GM18907 (cell line): ENCODE results near the gene TOMM22.
"Not testable (repeated sequence)": the region's sequence is repeated elsewhere in the genome, so short reads cannot be mapped to it uniquely, and the experiment has no call there.

Experiments
- ATAC-seq: cut with Tn5 transposase; IDR thresholded peaks from one replicate; pipeline ENCODE4 v1.9.1; 2021; ENCODE audit warnings: mild to moderate bottlenecking, moderate library complexity; ENCODE audit not compliant: unreplicated experiment

TOMM22 gene

DNA sequence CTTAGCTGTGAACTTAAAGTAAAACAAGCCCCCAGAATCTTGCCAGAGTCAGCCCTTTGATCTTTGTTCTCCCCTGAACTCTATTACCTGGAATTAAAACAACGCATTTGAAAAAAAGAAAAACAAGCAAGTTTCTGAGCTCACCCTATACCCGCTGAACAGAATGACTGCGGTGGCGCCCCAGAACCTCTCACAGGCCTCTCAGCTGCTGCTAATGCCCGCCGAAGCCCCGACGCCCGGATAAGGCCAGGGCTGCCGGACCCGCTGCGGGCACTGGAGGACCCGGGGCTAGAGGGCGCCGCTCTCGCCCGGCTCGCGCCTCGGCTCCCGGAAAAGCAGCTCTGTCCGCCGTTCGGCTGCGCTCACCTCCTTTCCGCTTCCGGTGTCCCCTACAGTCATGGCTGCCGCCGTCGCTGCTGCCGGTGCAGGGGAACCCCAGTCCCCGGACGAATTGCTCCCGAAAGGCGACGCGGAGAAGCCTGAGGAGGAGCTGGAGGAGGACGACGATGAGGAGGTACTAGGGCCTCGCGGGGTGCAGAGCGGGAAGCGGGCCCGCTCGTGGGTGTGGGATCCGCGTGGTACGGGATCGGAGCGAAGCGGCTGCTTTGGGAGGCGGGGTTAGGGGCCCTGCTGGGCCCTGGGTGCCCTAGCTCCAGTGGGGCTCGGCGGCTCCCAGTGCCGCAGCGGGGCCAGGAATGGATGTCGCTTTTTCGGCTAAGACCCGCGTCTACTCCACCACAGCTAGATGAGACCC is at the start of gene TOMM22:
Gene TOMM22 (plus strand): TSS at position 376 of the 754 bp plus-strand sequence. CDS start 22 bp downstream, at position 398.
- peak; percentile 89 for ATAC-seq

- no peak for ATAC-seq
Measured at GRCh38 chr22:38632528-38632927, 49.2 kb upstream of the TOMM22 start.

DNA sequence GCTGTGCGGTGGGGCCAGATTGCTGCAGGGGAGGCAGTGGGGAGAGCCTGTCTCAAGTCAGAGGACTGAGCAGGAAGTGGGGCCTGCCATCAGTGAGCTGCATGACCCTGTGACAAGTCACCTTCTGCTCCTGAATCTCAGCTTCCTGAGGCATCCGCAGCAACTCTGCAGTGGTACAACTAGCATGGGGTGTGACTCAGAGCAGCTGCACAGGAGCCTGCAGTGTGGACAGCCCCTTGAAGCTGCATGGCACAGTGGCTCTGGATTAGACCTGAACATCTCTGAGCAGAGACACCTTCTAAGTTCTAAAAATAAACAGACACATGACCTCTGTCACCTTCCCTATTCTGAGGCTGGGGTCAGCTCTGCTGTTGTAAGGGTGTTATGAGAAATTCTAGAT is 43.5 kb upstream of the TOMM22 start:
- no peak for ATAC-seq

DNA sequence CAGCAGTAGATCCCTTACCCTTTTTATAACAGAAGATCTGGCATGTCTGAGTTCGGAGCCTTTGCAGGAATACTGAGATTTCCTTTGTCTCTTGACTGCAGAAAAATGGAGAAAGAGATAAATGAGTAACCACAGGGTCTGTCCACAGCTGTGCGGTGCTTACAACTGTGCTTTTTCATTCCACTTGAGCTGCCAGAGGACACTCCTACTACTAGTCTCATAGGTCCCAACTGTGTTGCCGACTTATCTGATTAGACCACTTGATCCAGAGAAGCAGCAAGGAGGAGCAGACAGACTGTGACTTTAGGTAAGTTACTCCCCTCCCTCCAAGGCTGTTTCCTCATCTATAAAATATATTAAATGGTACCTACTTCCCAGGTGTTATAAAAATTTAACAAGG is 43.0 kb upstream of the TOMM22 start:
- ATAC-seq, result no peak

- no peak for ATAC-seq
Measured at GRCh38 chr22:38641476-38642040, 40.2 kb upstream of the TOMM22 start.

GRCh38 chr22:38644245-38644644 is 37.5 kb upstream of the TOMM22 start:
- not testable (repeated sequence) for ATAC-seq

DNA sequence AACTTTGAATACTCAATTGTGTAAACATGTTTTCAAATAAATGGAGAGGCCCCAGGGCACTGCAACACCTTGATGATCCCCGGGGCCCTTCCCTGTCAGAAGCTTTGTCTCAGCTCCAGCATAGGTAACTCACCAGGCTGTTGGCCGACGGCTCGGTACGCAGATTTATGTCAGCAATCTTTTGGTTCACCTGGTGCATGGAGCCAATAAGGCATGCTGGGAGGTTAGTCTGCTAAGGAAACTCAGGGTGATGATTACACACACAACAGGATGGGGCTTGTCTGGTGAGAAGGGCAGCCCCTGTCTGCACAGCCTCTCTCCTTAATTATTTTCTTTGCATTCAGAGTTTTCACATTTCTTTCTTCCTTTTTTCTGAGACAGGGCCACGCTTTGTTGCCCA is 36.3 kb upstream of the TOMM22 start:
- no peak for ATAC-seq

DNA sequence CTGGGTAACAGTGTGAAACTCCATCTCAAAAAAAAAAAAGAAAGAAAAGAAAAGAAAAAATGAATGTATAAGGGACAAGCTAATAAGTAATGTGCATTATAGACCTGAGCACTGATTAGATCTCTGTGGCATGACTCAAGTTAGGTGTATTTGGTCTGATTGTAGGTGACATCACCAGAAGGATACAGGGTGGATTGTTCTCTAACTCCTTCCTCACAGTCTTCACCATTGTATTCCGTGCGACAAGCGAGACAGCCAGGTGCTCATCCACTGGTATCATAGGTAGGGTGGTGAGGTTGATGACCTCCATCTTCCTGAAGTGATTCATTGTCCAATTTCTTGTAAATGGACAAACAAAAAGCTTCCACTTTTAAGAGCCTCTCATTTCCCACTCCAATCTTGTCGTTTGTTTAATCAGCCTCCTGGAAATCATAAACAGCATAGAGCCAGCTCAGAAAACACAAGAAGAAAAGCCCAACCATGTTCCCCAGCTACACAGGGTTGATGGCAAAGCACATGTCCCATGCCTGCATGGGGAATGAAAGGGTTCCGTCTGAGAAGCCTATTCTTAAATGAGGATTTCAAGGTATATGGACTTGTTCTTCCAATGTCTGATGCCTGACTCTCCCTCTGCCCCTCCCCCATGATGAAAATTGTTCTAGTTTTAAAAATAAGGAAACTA is 31.8 kb upstream of the TOMM22 start:
- ATAC-seq, result no peak

DNA sequence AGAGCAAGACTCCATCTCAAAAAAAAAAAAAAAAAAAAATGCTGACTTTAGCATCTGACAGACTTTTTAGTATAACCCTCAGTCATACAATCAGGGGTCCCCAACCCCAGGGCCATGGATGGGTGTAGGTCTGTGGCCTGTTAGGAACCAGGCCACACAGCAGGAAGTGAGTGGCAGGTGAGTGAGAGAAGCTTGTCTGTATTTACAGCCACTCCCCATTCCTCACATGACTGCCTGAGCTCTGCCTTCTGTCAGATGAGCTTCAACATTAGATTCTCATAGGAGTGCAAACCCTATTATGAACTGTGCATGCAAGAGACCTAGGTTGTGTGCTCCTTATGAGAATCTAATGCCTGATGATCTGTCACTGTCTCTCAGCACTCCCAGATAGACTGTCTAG is 28.9 kb upstream of the TOMM22 start:
- no peak for ATAC-seq

GRCh38 chr22:38653741-38654140 is 28.0 kb upstream of the TOMM22 start:
- no peak for ATAC-seq

DNA sequence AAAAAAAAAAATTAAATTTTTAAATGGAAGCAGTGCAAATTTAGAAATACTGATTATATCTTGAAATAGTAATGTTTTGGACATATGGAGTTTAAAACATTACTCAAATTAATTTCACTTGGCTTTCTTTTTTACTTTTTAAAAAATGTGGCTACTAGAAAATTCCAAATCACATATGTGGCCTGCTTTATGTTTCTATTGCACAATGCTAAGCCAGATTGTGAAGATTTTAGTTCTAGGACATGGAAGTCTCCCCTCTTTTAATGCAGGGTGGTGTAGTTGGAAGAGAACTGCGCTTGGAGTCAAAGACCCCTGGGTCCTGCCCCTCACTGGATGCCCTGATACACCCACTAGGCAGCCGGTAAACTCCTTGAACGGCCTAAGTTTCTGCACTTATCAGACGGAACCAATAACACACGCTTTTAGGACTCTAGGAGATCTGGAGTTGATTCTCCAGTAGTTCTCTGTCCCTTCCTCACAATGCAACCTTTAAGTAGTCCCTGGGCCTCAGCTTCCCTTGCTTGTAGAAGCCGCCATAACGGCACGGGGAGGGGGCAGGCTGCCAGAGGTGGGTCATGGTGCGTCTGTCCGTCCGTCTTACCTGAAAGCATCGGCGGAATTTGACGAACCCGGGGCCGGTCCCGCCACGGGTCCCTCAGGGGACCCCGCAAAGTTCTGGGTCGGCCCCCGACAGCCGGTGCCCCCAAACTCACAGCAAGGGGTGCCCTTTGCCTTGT is 26.1 kb upstream of the TOMM22 start:
- ATAC-seq, result no peak

GRCh38 chr22:38656256-38657044 is 25.3 kb upstream of the TOMM22 start, which contains the start of the genes CBY1 and FAM227A:
CBY1 (plus strand) TSS chr22:38656638; CDS start chr22:38668055, 11,417 bp downstream.
FAM227A (minus strand) TSS chr22:38656392; CDS start chr22:38650168, 6,224 bp downstream.
- peak; percentile 73 for ATAC-seq

DNA sequence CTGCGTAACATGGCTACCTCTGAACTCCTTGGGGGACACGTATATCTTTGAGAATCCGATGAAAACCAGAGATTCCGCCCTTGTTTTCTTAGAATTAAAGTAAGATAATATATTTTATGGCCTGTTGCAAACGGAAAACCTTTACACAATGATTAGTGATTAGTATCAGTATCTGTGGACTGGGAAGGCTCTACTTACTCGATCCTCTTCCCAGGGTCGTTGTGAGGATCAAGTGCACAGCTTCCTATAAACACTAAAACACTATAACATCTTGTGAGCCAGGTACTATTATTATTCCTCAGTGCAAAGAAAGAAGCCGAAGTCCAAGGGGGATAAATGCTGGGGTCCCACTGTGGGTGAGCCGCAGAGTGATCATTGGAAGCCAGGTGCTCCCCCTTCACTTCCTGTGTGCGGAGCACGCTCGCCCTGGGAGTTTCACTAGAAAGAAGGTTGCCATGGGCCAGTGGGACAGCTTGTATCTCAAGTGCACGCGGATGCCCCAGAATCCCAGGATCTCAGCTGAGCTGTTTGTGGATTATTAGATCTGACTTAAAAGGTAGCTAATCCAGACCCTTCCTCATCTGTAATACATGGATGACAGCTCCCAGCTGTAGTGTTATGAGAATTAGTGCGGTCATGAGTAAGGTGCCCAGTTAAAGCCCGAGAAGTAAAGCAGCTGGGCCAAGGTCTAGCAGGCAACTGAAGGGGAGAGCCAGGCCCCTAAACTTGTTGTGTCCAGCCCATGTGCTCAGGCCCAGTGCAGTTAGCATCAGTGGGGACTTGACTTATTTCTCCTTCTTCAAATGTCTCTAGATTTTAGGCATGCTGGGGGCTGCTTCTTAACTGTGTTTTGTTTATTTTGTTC is 24.5 kb upstream of the TOMM22 start:
- ATAC-seq, result peak; percentile 50

GRCh38 chr22:38674888-38675287 is 6.9 kb upstream of the TOMM22 start:
- ATAC-seq, result no peak

DNA sequence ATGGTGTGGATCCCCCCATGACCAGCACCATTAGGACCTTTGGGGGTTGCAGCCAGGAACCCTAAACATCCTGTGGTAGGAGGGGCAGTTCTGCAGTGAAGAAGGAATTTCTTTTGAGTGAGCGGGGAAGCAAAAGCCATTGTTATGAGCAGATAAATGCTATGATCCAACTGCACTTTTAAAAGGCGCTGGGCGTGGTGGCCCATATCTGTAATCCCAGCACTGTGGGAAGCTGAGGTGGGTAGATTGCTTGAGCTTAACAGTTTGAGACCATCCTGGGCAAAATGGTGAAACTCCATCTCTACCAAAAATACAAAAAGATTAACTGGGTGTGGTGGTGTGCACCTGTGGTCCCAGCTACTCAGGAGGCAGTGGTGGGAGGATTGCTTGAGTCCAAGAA is 5.9 kb upstream of the TOMM22 start:
- ATAC-seq, result no peak

- no peak for ATAC-seq
Measured at GRCh38 chr22:38684895-38685294, 3.1 kb downstream of the TOMM22 start.

DNA sequence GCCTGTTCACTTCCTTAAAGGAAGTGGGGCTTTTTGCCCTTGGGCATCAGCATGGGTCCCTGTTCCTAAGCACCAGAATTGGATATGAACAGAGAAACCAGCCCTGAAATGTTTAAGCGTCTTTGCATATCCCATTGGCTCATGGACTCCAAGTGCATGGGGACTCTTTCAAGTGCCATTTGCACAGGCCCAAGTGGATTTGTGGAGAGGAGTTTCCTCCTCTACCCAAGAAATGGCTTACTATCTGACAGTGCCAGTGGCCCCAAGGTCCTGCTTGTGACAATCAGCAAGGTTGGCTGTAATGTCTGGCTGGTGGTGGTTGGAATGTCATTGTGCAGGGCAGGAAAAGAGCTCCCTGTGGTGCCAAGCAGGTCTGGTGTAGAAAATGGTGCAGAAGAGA is 4.0 kb downstream of the TOMM22 start:
- no peak for ATAC-seq

DNA sequence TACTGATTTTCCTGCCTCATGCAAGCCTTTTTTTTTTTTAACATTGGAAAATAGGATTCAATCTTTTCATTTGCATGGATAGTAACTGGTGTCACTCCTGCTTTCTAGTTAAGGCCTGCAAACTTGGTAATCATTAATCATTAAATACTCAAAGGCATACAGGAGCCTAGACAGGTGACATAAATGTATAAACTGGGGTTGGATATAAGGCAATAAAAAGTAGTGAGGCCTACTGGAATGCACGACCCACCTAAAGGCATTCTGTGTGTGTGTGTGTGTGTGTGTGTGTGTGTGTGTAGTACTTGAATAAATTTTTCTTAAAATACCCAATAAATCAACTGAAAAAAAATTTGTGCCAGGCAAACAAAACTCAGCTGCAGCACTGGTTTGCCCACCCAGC is 7.9 kb downstream of the TOMM22 start:
- no peak for ATAC-seq

DNA sequence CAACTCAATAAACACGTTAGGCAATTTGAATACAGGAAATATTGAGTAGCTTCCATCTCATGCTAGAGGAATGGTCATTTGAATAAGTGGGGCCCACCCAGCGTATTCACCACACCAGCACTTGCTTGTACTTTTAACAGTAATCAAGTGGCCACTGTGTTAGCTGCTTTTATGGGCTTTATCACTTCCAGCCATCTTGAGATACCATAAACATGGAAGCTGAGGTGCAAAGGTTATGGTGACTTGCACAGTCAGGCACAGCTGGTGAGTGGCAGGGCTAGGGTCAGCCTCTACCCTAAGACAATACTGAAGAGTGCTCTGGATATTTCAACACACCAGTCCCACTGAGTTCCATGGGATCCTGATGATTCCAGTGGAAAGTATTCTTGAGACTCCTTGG is 12.3 kb downstream of the TOMM22 start:
- no peak for ATAC-seq

GRCh38 chr22:38694940-38695339 is 13.2 kb downstream of the TOMM22 start:
- ATAC-seq, result no peak
